Progenitor cell of endocrine pancreas (in vitro differentiated cells): ENCODE measurements around the gene PDXDC1. TPM values are rescaled to one million over a fixed set of nuclear protein-coding genes. Genes with fewer than 3 reads are reported as not detected.
"Not testable (repeated sequence)": the region's sequence is repeated elsewhere in the genome, so short reads cannot be mapped to it uniquely, and the experiment has no call there.

Source experiments
- DNase-seq: peaks from one replicate; pipeline ENCODE4 v3.0.0; 2021; ENCODE audit warnings: low spot score; ENCODE audit not compliant: unreplicated experiment
- H3K27ac Mint-ChIP-seq: 2 replicates; pipeline ENCODE4 v1.8.0; 2021; ENCODE audit warnings: mild to moderate bottlenecking, moderate library complexity, mixed read lengths
- H3K27me3 Mint-ChIP-seq: 2 replicates; pipeline ENCODE4 v1.8.0; 2021; ENCODE audit warnings: mixed read lengths
- H3K36me3 Mint-ChIP-seq: 2 replicates; pipeline ENCODE4 v1.8.0; 2022; ENCODE audit warnings: mixed read lengths; ENCODE audit not compliant: insufficient read depth
- H3K4me1 Mint-ChIP-seq: 2 replicates; pipeline ENCODE4 v1.8.0; 2021; ENCODE audit warnings: low read depth, mixed read lengths
- H3K4me3 Mint-ChIP-seq: 2 replicates; pipeline ENCODE4 v1.8.0; 2021; ENCODE audit warnings: low read depth, mild to moderate bottlenecking, moderate library complexity, mixed read lengths
- H3K9me3 Mint-ChIP-seq: 2 replicates; pipeline ENCODE4 v1.8.0; 2021; ENCODE audit warnings: low read depth, mixed read lengths
- CTCF ChIP-seq: fragments of 200-600 bp; sonication (generic); IDR thresholded peaks from one replicate; pipeline ENCODE4 v1.5.0; 2021; ENCODE audit warnings: antibody characterized with exemption, mild to moderate bottlenecking; ENCODE audit not compliant: unreplicated experiment
- total RNA-seq: library from RNA; stranded (reverse); gene quantifications from 2 replicates; pipeline ENCODE4 v1.2.1, GENCODE V29; 2021

The PDXDC1 gene
- total RNA-seq, 1 donor from 2014 or later = 124 TPM

DNA sequence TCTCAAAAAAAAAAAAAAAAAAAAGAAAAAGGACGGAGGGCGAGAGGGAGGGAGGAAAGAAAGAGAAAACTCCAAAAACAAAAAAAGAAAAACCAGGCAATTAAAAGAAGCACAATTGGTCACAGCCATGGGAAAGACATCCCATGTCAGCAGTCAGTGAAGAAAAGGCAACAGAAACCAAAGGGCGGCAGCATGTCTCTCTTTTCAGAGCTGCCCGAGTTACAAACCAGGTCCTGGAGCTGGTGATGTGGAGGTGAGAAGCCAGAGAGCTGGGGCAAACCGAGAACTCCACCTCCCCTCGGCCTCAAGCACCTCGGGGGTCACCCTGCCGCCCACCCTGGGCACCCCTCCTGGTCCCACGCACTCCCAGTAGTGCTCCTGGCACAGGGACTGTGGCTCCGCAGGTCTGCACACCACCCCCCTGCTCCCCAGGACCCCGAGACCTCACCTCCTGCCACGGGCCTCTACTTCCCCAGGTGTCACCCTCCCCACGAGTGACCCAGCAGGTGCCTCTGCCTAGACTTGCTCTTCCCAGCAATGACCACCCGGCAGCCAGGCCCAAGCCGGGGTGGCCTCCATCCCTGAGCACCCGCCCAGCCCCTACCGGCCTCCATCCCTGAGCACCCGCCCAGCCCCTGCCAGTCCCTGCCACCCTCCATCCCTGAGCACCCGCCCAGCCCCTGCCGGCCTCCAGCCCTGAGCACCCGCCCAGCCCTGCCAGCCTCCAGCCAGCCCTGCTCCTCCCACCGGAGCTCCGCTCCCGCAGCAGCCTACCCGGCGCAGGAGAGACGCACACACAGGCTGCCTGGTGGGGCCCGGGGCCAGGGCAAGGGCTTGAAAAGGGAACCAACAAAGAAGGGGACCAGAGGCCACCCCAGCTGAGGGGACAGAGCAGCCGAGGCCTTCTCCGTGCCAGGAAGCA is 165.9 kb downstream of the PDXDC1 start:
- not testable (repeated sequence) for H3K36me3 Mint-ChIP-seq, H3K27ac Mint-ChIP-seq, DNase-seq, H3K4me3 Mint-ChIP-seq, H3K4me1 Mint-ChIP-seq, H3K27me3 Mint-ChIP-seq, H3K9me3 Mint-ChIP-seq

DNA sequence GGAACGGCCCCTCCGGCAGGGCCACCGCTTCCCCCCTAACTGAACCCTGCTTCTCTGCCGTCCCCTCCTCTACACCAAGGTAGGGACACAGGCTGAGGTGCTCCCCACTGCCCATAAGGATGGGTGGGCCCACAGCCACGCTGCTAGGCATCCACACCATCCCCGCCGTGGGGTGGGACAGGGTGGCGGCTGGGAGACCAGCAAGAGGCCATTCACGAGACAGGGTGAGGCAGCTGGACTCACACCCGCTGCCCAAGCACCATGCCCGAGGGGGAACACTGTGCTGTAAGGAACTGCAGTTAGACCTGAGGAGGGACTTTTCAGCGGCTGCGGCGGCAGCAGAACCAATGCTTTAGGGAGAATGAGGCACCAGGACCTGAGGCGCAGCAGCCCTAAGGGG is 166.8 kb downstream of the PDXDC1 start:
- Mint-ChIP-seq H3K4me1 (peaks cover 6% of the 10 kb centered on the region), H3K27ac (no peak overlapping the region), H3K9me3 (no peaks in the 10 kb centered on the region), H3K27me3 (no peaks in the 10 kb centered on the region), H3K36me3 (no peaks in the 10 kb centered on the region), H3K4me3 (no peak overlapping the region)
- no peak for TF ChIP-seq CTCF
- DNase-seq = no peak

GRCh38 chr16:15142107-15142890 is 167.5 kb downstream of the PDXDC1 start:
- H3K36me3 Mint-ChIP-seq, H3K4me1 Mint-ChIP-seq, H3K27me3 Mint-ChIP-seq, H3K27ac Mint-ChIP-seq, H3K4me3 Mint-ChIP-seq, DNase-seq, H3K9me3 Mint-ChIP-seq: not testable (repeated sequence)

DNA sequence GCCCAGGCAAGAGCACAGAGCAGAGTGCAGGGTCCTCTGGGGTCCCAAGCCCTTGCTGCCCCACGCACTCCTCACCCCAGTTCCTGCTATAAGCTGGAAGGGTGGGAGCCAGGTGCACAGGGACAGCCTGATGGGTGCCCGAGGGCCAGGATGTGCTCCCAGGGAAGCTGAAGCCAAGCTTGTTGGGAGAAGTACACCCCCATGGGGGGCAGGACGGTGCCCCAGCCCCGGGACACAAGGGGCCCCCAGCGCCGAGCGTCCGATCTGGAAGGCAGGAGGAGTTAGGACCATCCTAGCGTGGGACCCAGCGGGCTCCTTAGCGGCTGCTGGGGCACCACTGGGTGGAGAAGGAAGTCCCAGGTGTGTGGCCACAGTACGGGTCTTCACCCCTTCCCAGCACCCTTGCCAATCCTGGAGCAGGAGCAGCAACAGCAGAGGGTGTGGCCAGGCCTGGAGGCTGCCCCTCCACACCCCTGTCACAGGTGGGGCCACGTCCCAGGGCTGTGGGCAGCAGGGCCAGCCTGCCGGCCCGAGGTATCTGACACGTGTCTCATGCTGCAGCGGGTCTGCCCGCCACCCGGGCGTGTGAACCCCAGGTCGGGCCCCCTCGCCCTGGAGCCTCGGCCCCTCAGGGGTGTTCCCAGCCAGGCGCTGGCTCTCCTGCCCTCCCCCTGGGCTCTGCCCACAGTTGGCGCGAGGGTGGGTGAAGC is 168.2 kb downstream of the PDXDC1 start:
- H3K4me1 Mint-ChIP-seq, H3K36me3 Mint-ChIP-seq, H3K4me3 Mint-ChIP-seq, H3K9me3 Mint-ChIP-seq, H3K27ac Mint-ChIP-seq, DNase-seq, H3K27me3 Mint-ChIP-seq: not testable (repeated sequence)

GRCh38 chr16:15143601-15144091 is 168.8 kb downstream of the PDXDC1 start:
- DNase-seq, H3K27ac Mint-ChIP-seq, H3K36me3 Mint-ChIP-seq, H3K9me3 Mint-ChIP-seq, H3K4me3 Mint-ChIP-seq, H3K4me1 Mint-ChIP-seq, H3K27me3 Mint-ChIP-seq: not testable (repeated sequence)

DNA sequence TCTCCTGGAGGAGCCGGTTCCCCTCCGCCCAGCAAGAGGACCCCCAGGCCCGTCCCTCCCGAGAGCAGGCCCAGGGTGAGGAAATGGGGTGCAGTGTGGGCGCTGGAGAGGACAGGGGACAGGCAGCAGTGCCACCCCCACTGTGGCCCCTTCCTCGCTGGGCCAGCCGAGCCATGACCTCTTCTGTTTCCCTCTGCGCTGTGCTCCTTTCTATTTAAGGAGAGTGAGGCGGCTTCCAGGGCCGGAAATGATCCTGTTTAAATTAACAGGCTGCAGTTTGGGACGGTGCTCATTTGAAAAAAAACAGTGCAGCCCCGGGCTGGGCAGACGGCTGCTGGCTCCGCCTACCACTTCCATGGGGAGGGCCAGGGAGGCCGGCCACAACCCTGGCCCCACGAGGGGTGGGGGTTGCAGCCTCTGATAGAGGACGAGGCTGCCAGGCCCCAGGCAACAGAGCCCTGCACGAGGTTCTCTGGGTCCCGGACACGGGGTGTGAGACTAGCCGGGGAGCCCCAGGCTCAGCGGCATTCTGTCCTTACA is 169.3 kb downstream of the PDXDC1 start:
- not testable (repeated sequence) for DNase-seq

DNA sequence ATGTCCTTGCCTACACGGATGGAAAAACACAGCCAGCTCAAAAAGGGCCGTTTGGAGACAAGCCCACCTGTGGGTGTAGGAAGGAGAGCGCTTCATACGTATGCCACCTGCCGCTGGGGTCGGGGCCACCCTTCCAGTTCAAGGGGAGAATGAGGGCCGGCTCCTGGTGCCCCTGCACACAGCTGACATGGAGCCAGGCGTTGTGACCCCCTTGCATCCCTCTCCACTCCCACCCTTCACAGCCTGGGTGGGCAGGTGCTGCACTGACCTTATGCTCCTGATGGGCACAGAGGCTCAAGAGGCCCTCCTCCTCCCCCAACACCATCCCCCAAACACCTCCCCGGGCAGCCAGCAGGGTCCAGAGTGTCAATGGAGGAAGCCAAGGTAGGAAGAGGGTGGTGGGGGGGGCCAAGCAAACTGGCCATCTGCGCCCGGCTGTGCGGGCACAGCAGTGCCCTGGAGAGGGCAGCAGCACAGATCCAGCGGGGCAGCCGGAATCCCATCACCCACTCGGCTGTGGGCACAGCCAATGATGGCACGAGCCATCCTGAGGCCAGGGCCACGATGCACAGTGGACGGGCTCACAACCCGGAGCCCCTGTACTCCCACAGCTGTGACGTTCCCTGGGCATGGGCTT is 170.1 kb downstream of the PDXDC1 start:
- H3K4me1 Mint-ChIP-seq, H3K4me3 Mint-ChIP-seq, H3K27me3 Mint-ChIP-seq, H3K27ac Mint-ChIP-seq, DNase-seq, H3K9me3 Mint-ChIP-seq, H3K36me3 Mint-ChIP-seq: not testable (repeated sequence)

More for the DNA sequence above, 169.3 kb downstream of the PDXDC1 start:
- not testable (repeated sequence) for H3K9me3 Mint-ChIP-seq, H3K4me1 Mint-ChIP-seq, H3K36me3 Mint-ChIP-seq, H3K4me3 Mint-ChIP-seq, H3K27me3 Mint-ChIP-seq, H3K27ac Mint-ChIP-seq

GRCh38 chr16:15145418-15146263 is 170.8 kb downstream of the PDXDC1 start:
- not testable (repeated sequence) for H3K9me3 Mint-ChIP-seq, H3K27ac Mint-ChIP-seq, H3K4me3 Mint-ChIP-seq, H3K36me3 Mint-ChIP-seq, H3K4me1 Mint-ChIP-seq, DNase-seq, H3K27me3 Mint-ChIP-seq

- not testable (repeated sequence) for H3K27me3 Mint-ChIP-seq, H3K27ac Mint-ChIP-seq, H3K9me3 Mint-ChIP-seq, DNase-seq, H3K36me3 Mint-ChIP-seq, H3K4me1 Mint-ChIP-seq, H3K4me3 Mint-ChIP-seq
Observed at GRCh38 chr16:15146264-15146662, 171.4 kb downstream of the PDXDC1 start.

DNA sequence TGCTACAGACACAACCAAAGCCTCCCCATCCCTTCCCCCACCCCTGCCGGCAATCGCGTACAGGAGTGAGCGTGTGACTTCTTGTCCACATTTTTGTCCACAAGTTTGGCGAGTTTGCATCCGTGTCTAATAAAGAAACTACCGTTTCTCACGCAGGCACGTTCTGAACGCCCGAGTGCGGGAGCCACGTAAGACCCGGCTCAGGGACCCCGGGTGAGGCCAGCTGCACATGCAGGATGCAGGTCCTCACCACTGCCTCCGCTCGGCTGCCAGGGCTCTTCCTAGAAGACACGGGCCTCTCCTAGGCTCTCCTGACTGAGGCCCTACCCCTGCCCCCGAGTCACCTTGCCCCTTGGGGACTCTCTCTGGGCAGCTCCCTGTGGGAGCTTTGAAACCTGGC is 174.0 kb downstream of the PDXDC1 start:
- H3K4me3 Mint-ChIP-seq, H3K36me3 Mint-ChIP-seq, DNase-seq, H3K4me1 Mint-ChIP-seq, H3K27me3 Mint-ChIP-seq, H3K9me3 Mint-ChIP-seq, H3K27ac Mint-ChIP-seq: not testable (repeated sequence)
